HEK293 (cell line): ENCODE data around the gene OR5M10.
"Not testable (repeated sequence)": the region's sequence is repeated elsewhere in the genome, so short reads cannot be mapped to it uniquely, and the experiment has no call there.

Experiments used
- CTCF ChIA-PET: fragments of 350-600 bp; formaldehyde crosslinking; extraction: SDS; loops from one replicate; lab custom pipeline; 2021; ENCODE audit warnings: antibody characterized with exemption; lab: Yijun Ruan, JAX
- POLR2A ChIA-PET: fragments of 300-600 bp; formaldehyde crosslinking; extraction: SDS; loops from one replicate; lab custom pipeline; 2020; ENCODE audit warnings: antibody characterized with exemption, inconsistent platforms; lab: Yijun Ruan, JAX
- H3K27ac ChIP-seq: fragments of 200-500 bp; sonication (Bioruptor generic); 2 replicates; pipeline ENCODE4 v1.5.1; 2014; ENCODE audit warnings: low read depth, low read length, control low read depth, inconsistent platforms; ENCODE audit errors: extremely low read depth
- H3K36me3 ChIP-seq, 2 experiments: fragments of 200-500 bp in 1 of 2; sonication (Bioruptor generic) in 1 of 2; 1 replicate in 1 of 2; 2 replicates in 1 of 2; pipeline ENCODE4 v1.5.1; 2014 to 2017; ENCODE audit warnings: inconsistent platforms in 2 of 2, low read length in 2 of 2; ENCODE audit not compliant: control insufficient read depth in 2 of 2, insufficient read depth in 1 of 2
- H3K4me1 ChIP-seq: fragments of 200-500 bp; sonication (Bioruptor generic); 2 replicates; pipeline ENCODE4 v1.5.1; 2014; ENCODE audit warnings: mild to moderate bottlenecking, low read length, inconsistent platforms; ENCODE audit not compliant: control insufficient read depth, insufficient read depth
- H3K4me3 ChIP-seq: 2 replicates; pipeline ENCODE4 v1.5.1; 2011; ENCODE audit warnings: low read depth, mild to moderate bottlenecking, control low read depth, low read length, moderate library complexity
- H3K9me3 ChIP-seq: fragments of 200-500 bp; sonication (Bioruptor generic); 2 replicates; pipeline ENCODE4 v1.5.1; 2014; ENCODE audit warnings: low read depth, low read length, inconsistent platforms; ENCODE audit not compliant: control insufficient read depth, insufficient read depth
- IKZF3 ChIP-seq: fragments of 450-650 bp; IDR thresholded peaks from 2 replicates; pipeline ENCODE4 v1.5.0; 2018; ENCODE audit warnings: missing biosample characterization, mild to moderate bottlenecking, missing genetic modification characterization, moderate library complexity
- KLF9 ChIP-seq: fragments of 450-650 bp; formaldehyde crosslinking; IDR thresholded peaks from 2 replicates; pipeline ENCODE4 v1.5.1; 2016; ENCODE audit warnings: missing biosample characterization, missing genetic modification characterization, low read depth
- ZBTB10 ChIP-seq: fragments of 450-650 bp; formaldehyde crosslinking; IDR thresholded peaks from 2 replicates; pipeline ENCODE4 v1.5.1; 2016; ENCODE audit warnings: missing biosample characterization, missing genetic modification characterization
- ZNF18 ChIP-seq: fragments of 450-650 bp; formaldehyde crosslinking; IDR thresholded peaks from 2 replicates; pipeline ENCODE4 v1.5.1; 2016; ENCODE audit warnings: missing biosample characterization, missing genetic modification characterization
- ZNF280C ChIP-seq: fragments of 450-650 bp; formaldehyde crosslinking; IDR thresholded peaks from 2 replicates; pipeline ENCODE4 v1.5.1; 2016; ENCODE audit warnings: missing biosample characterization, missing genetic modification characterization
- ZNF292 ChIP-seq: fragments of 450-650 bp; formaldehyde crosslinking; IDR thresholded peaks from 2 replicates; pipeline ENCODE4 v1.5.1; 2016; ENCODE audit warnings: low read depth, missing biosample characterization, missing genetic modification characterization, borderline replicate concordance
- ZNF654 ChIP-seq: fragments of 450-650 bp; formaldehyde crosslinking; IDR thresholded peaks from 2 replicates; pipeline ENCODE4 v1.5.1; 2016; ENCODE audit warnings: low read depth, missing biosample characterization, missing genetic modification characterization
- ZNF664 ChIP-seq: fragments of 450-650 bp; formaldehyde crosslinking; IDR thresholded peaks from 2 replicates; pipeline ENCODE4 v1.5.1; 2016; ENCODE audit warnings: missing biosample characterization, missing genetic modification characterization

The OR5M10 gene

GRCh38 chr11:56625946-56626345 lies 48.4 kb upstream of the OR5M10 start (continued):
- no peak for TF ChIP-seq ZBTB10 (tag by site-specific recombination)
- no peak for TF ChIP-seq IKZF3 (tag by site-specific recombination)
- no peak for TF ChIP-seq ZNF280C (tag by site-specific recombination)
- TF ChIP-seq KLF9 (tag by site-specific recombination) = no peak
- TF ChIP-seq, all 188 proteins: peak for 0

GRCh38 chr11:56624661-56625110 lies 47.2 kb upstream of the OR5M10 start:
- CTCF ChIA-PET = interaction anchor here (0.6 to 3.3 kb wide), 3 partner anchors 11 to 468 kb away, joined by 3 to 12 read pairs (median 4); no protein-coding TSS in a partner anchor
- POLR2A ChIA-PET = no interaction called here

GRCh38 chr11:56611174-56611573 lies 33.7 kb upstream of the OR5M10 start:
- CTCF ChIA-PET = no interaction called here
- no peak for TF ChIP-seq ZNF18 (tag by site-specific recombination)
- no peak for TF ChIP-seq ZNF292 (tag by site-specific recombination)
- POLR2A ChIA-PET = no interaction called here

More at GRCh38 chr11:56624661-56625110, 47.2 kb upstream of the OR5M10 start:
- no peak overlapping the region for H3K4me3 ChIP-seq
- H3K4me1 ChIP-seq = no peaks in the 10 kb centered on the region
- TF ChIP-seq ZNF664 (tag by site-specific recombination) (no peak), ZNF654 (tag by site-specific recombination) (peak; percentile 17; the same call in 1 of the 2 replicates)
- no peaks in the 10 kb centered on the region for H3K36me3 ChIP-seq
- H3K9me3 ChIP-seq = no peaks in the 10 kb centered on the region
- no peak overlapping the region for H3K27ac ChIP-seq

GRCh38 chr11:56592088-56592717 lies 14.7 kb upstream of the OR5M10 start:
- H3K4me1 ChIP-seq, CTCF ChIA-PET, H3K4me3 ChIP-seq, H3K36me3 ChIP-seq, H3K9me3 ChIP-seq, POLR2A ChIA-PET, H3K27ac ChIP-seq: not testable (repeated sequence)

More at GRCh38 chr11:56611174-56611573, 33.7 kb upstream of the OR5M10 start:
- Histone ChIP-seq H3K36me3 (no peaks in the 10 kb centered on the region), H3K4me1 (no peaks in the 10 kb centered on the region), H3K9me3 (no peaks in the 10 kb centered on the region), H3K27ac (no peak overlapping the region), H3K4me3 (no peak overlapping the region)
